HG03196 (cell line): Measurements from ENCODE around the gene NKAIN1.

Experiments used
- ATAC-seq: cut with Tn5 transposase; IDR thresholded peaks from one replicate; pipeline ENCODE4 v1.9.1; 2021; ENCODE audit not compliant: unreplicated experiment

NKAIN1 gene

DNA sequence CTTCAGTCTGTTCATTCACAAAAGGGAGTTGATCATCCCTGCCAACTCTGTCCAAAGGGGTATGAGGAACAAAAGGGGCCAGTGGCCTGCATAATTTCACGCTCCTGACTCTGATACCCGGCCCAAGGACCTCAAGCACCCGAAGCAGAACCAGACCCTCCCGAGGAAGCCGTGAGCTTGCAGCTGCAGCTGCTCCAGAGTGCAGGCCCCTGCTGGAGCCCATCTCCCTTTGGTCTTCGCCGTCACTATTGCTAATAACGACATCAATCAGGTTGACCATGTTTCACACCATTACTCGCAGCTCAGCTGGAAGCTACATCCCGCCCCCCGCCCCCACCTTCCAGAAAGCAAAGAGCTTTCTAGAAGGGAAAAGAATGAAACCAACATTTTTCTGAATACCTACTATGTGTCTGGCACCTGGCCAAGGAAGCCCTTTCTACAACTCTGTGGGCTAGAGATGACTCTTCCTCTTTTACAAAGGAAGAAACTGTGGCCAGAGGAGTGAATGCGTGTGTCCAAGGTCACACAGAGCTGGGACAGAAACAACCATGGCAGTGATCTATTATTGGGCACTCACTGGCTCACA is 5.5 kb downstream of the NKAIN1 start:
- no peak for ATAC-seq

GRCh38 chr1:31232689-31233088 is 7.0 kb downstream of the NKAIN1 start:
- ATAC-seq, result no peak

- no peak for ATAC-seq
Observed at GRCh38 chr1:31231802-31232201, 7.9 kb downstream of the NKAIN1 start.

- no peak for ATAC-seq
Observed at GRCh38 chr1:31230378-31230777, 9.3 kb downstream of the NKAIN1 start.

DNA sequence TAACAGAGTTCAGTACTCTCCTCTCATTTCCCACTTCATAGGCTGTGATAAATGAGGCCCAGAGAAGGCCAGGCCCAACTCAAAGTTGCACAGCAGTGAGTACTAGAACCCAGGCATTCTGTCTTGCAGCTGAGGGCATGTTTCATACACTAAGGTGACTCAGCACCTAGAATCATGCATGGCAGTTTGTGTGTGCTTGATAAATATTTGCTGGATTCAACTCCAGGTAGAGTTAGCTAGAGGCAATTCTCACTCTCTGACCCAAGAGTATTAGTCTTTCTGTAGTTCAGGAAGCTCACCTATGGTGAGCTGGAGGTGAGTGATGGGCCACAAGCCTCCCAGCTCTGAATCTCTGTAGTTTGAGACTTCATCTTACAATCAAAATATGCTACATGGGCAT is 10.7 kb downstream of the NKAIN1 start:
- ATAC-seq, result no peak

DNA sequence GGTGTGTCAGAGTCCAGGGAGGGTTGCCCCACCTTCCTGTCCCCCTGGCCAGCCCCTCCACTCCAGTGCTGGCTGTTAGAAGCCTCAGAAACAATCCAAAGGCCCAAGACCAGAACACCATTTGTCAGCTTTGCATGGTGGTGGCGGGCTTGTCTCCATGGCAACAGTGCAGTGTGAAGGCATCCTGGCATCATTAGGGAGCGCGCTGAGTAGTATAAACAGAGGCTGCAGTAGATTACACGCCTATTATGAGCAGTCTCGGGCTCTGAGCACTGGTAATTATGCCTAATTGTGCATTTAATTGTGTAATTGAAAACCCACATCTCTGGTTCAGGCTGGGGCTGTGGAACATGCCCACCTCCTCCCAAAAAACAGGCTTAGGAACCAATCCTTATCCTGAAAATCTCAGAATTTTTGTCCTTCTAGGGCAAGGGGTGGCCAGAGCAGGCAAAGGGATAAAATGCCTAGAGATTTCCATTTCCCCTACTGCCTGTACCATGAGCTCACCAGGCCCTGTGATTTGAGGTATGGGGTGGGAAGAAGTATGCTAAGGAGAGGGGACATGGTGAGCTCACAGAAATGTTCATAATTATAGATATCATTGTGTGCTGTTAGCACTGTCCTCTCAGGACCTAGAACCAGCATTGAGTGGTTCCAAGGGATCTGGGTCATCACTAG is 11.7 kb downstream of the NKAIN1 start:
- ATAC-seq, result no peak

- no peak for ATAC-seq
Observed at GRCh38 chr1:31224068-31224467, 15.6 kb downstream of the NKAIN1 start.

DNA sequence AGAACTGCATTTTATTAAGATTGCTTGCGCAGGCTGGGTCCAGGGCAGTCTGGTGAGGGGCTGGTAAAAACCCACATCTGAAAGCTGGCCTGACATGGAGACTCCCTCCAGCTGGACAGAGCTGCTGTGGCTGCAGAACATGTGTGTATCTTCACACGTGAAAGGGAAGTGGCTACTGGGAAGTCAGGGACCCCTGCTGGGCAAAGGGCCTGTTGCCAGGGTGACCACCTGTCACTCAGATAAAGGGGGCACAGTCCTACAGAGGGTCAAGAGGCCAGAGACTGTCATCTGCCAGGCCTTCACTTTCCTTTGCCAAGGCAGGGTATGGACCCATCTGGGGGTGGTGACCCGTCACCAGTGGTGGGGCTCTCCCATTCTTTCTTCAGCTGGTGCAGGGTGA is 17.5 kb downstream of the NKAIN1 start:
- ATAC-seq, result no peak

- no peak for ATAC-seq
Observed at GRCh38 chr1:31221072-31221471, 18.6 kb downstream of the NKAIN1 start.

GRCh38 chr1:31219489-31219888 is 20.2 kb downstream of the NKAIN1 start:
- no peak for ATAC-seq

GRCh38 chr1:31218705-31219104 is 21.0 kb downstream of the NKAIN1 start:
- no peak for ATAC-seq

GRCh38 chr1:31216016-31216415 is 23.7 kb downstream of the NKAIN1 start:
- ATAC-seq, result no peak

GRCh38 chr1:31215065-31215570 is 24.6 kb downstream of the NKAIN1 start:
- ATAC-seq, result no peak

- ATAC-seq, result no peak
Observed at GRCh38 chr1:31214316-31215064, 25.2 kb downstream of the NKAIN1 start.

DNA sequence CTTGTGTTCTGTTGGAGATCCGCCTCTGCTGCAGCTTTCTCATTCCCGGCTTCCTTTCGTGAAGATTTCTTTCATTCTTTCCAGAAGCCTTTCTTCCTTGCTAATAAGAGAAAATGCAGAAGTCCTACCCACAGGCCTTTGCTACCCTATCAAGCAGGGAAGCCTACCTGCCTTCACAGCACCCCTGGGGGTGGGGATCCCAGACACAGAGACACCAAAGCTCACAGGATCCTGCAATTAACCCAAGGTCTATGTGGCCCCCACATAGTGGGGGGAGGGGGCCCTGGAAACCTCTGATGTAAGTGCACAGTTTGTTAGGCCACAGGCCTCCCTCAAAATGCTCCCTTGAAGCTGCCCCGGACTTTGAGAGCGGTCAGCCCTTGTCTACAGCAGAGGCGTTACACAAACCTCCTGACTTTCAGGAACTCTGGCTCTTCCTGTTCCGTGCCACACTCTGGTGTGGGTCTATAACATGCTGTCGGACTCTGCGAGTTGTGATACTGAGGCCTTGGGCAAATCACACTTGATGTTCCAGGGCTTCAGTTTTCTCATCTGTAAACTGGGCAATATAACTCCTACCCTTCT is 31.2 kb downstream of the NKAIN1 start:
- ATAC-seq, result no peak

- no peak for ATAC-seq
Observed at GRCh38 chr1:31207569-31207968, 32.1 kb downstream of the NKAIN1 start.

DNA sequence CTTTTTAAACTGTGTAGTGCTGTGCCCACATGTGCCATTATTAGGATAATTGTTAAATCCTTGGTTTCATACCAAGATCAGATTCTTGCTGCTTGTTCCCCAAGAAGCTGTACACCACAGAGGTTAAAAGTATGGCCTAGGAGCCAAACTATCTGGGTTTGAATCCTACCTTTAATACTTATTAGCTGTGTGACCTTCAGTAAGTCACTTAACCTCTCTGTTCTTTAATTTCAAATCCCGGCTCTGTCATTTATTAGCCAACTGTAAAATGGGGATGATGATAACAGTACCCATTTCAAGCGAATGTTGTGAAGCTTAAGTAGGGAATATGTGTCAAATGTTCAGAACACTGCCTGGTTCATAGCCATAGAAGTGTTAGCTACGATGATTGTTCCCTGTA is 32.6 kb downstream of the NKAIN1 start:
- ATAC-seq, result no peak

GRCh38 chr1:31203215-31203614 is 36.5 kb downstream of the NKAIN1 start:
- no peak for ATAC-seq

DNA sequence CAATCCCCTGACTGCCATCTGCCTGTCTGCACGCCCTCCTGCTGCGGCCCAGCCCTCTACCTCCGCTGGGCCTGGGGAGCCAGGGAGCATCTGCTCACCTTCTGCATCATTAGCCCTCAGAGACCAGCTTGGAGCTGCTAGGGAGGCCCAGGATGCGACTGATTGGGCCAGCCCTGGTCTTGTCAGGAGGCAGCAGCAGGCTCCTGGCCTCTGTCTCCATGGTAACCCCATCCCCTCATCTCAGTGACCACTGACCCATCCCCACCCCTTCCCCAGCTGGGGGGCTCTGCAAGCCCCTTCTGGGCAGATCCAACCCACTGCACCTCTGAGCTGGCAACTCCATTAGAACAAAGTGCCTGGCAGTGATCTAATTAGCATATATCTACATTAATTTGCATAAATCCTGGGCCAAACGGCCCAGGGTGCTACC is 37.7 kb downstream of the NKAIN1 start:
- ATAC-seq, result no peak

DNA sequence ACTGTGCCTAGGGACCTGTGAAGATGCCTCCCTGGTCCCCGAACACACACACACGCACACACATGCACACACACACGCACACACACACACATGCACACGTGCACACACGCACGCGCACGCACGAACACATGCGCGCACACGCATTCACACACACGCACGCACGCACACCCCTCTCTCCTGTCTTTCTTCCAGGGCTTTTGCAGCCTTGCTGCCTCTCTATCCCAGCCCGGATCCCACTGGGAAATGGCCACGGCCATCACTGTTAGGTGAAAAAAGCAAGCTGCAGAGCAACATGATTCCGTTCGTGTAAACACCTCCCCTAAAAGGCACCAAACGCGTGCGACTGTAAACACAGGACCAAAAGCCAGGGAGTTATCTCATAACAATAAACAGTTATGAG is 39.7 kb downstream of the NKAIN1 start:
- no peak for ATAC-seq

GRCh38 chr1:31199236-31199790 is 40.4 kb downstream of the NKAIN1 start:
- ATAC-seq, result no peak
